ENCODE measurements around the gene ADAMTS3. TPM values are rescaled to one million over a fixed set of nuclear protein-coding genes. Genes with fewer than 3 reads are reported as not detected.

The ADAMTS3 gene
- total RNA-seq, 1 donor from 2014 or later = 1.1 TPM

GRCh38 chr4:72451349-72451748 lies 117.7 kb downstream of the ADAMTS3 start:
- intact Hi-C loops (cut with DNase I) = no loop called here
- no peak overlapping the region for H3K27ac ChIP-seq
- TF ChIP-seq CTCF (IDR thresholded peaks at IDR 0.05) = no peak
- ATAC-seq (no peak), DNase-seq (no peak)
- no peaks in the 10 kb centered on the region for H3K4me1 ChIP-seq
- H3K9me3 ChIP-seq = no peaks in the 10 kb centered on the region
- no peak overlapping the region for H3K4me3 ChIP-seq
- H3K27me3 ChIP-seq (ENCODE audit: low read depth) = no peaks in the 10 kb centered on the region
- H3K36me3 ChIP-seq = no peaks in the 10 kb centered on the region

- Histone ChIP-seq H3K4me1 (no peaks in the 10 kb centered on the region), H3K9me3 (no peaks in the 10 kb centered on the region), H3K4me3 (no peak overlapping the region), H3K27me3 (ENCODE audit: low read depth) (no peaks in the 10 kb centered on the region), H3K36me3 (no peaks in the 10 kb centered on the region), H3K27ac (no peak overlapping the region)
- ATAC-seq (no peak), DNase-seq (no peak)
- TF ChIP-seq CTCF (IDR thresholded peaks at IDR 0.05) = no peak
- intact Hi-C loops (cut with DNase I) = no loop called here
These were observed 119.3 kb downstream of the ADAMTS3 start for GRCh38 chr4:72449705-72450104.

GRCh38 chr4:72448231-72448630 lies 120.8 kb downstream of the ADAMTS3 start:
- no peak for TF ChIP-seq CTCF (IDR thresholded peaks at IDR 0.05)
- H3K9me3 ChIP-seq = no peaks in the 10 kb centered on the region
- intact Hi-C loops (cut with DNase I) = no loop called here
- H3K4me3 ChIP-seq = no peak overlapping the region
- no peak for ATAC-seq
- no peaks in the 10 kb centered on the region for H3K36me3 ChIP-seq
- no peaks in the 10 kb centered on the region for H3K4me1 ChIP-seq
- no peak for DNase-seq
- no peaks in the 10 kb centered on the region for H3K27me3 ChIP-seq (ENCODE audit: low read depth)
- H3K27ac ChIP-seq = no peak overlapping the region

- Histone ChIP-seq H3K4me3 (no peak overlapping the region), H3K9me3 (no peaks in the 10 kb centered on the region), H3K27ac (no peak overlapping the region), H3K36me3 (no peaks in the 10 kb centered on the region), H3K27me3 (ENCODE audit: low read depth) (no peaks in the 10 kb centered on the region), H3K4me1 (no peaks in the 10 kb centered on the region)
- DNase-seq = no peak
- intact Hi-C loops (cut with DNase I) = no loop called here
- no peak for TF ChIP-seq CTCF (IDR thresholded peaks at IDR 0.05)
- no peak for ATAC-seq
These were observed 122.5 kb downstream of the ADAMTS3 start for GRCh38 chr4:72446353-72447055.

GRCh38 chr4:72444092-72444491 lies 124.9 kb downstream of the ADAMTS3 start:
- no peaks in the 10 kb centered on the region for H3K4me1 ChIP-seq
- no peak for TF ChIP-seq CTCF (IDR thresholded peaks at IDR 0.05)
- intact Hi-C loops (cut with DNase I) = no loop called here
- no peaks in the 10 kb centered on the region for H3K9me3 ChIP-seq
- DNase-seq (no peak), ATAC-seq (no peak)
- no peaks in the 10 kb centered on the region for H3K36me3 ChIP-seq
- H3K4me3 ChIP-seq = no peak overlapping the region
- no peaks in the 10 kb centered on the region for H3K27me3 ChIP-seq (ENCODE audit: low read depth)
- H3K27ac ChIP-seq = no peak overlapping the region
